HL-60 (cell line): ENCODE data around the gene ZNF850.

ENCODE experiments used
- DNase-seq, 2 experiments: peaks; one replicate each; pipeline ENCODE4 v3.0.0-alpha.2; 2010 to 2020; ENCODE audit warnings: low read depth in 1 of 2, low spot score in 1 of 2
- H3K27ac ChIP-seq: fragments of 250-450 bp; sonication (Bioruptor Pico); replicated peaks from 2 replicates; pipeline ENCODE4 v1.5.1; 2020; ENCODE audit warnings: mild to moderate bottlenecking, moderate library complexity
- H3K27me3 ChIP-seq: fragments of 250-450 bp; sonication (Bioruptor Pico); 2 replicates; pipeline ENCODE4 v1.5.1; 2021; ENCODE audit warnings: mild to moderate bottlenecking, moderate library complexity; ENCODE audit not compliant: insufficient read depth, poor library complexity, severe bottlenecking
- H3K4me3 ChIP-seq: replicated peaks from 2 replicates; pipeline ENCODE4 v1.5.1; 2011; ENCODE audit warnings: mild to moderate bottlenecking, control low read depth, low read length; ENCODE audit not compliant: insufficient read depth
- GABPA ChIP-seq: IDR thresholded peaks from 2 replicates; pipeline ENCODE4 v1.6.1; 2012; ENCODE audit warnings: low read depth
- POLR2AphosphoS5 ChIP-seq: IDR thresholded peaks from 2 replicates; pipeline ENCODE4 v1.6.1; 2012; ENCODE audit warnings: low read depth
- SPI1 ChIP-seq: IDR thresholded peaks from 2 replicates; pipeline ENCODE4 v1.6.1; 2012; ENCODE audit warnings: low read depth, mild to moderate bottlenecking, borderline replicate concordance
- TF ChIP-seq, protein P1 (sequence below): IDR thresholded peaks from one replicate; pipeline ENCODE4 v1.5.1; 2011; ENCODE audit warnings: low read length, control low read depth, inconsistent platforms; ENCODE audit not compliant: insufficient read depth
- TF ChIP-seq, protein P2 (sequence below): IDR thresholded peaks from 2 replicates; pipeline ENCODE4 v1.6.1; 2012; ENCODE audit warnings: low read depth; ENCODE audit not compliant: insufficient replicate concordance

Gene ZNF850

DNA sequence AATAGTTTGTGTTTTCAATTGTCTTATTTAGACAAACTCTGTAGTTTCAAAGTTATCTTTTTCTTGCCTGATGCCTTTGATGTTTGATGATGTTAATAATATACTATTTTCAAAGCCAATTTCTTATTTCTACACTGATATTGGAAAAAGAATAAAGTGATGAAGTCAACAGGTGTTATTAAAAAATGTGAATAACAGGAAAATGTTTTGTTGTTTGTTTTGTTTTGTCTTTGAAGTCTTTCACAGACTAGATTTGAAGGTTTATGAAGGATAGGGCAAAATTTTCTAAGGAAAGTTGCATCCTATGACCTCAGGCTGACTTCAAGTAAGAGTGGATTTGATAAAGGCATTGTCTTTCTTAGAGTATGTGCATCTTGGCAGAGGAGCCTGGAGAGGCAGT lies 34.4 kb upstream of the ZNF850 start:
- Histone ChIP-seq H3K4me3 (no peak overlapping the region), H3K27ac (no peak overlapping the region), H3K27me3 (no peaks in the 10 kb centered on the region)
- DNase-seq: no peak
- no peak for TF ChIP-seq POLR2AphosphoS5
- TF ChIP-seq, protein P1, sequence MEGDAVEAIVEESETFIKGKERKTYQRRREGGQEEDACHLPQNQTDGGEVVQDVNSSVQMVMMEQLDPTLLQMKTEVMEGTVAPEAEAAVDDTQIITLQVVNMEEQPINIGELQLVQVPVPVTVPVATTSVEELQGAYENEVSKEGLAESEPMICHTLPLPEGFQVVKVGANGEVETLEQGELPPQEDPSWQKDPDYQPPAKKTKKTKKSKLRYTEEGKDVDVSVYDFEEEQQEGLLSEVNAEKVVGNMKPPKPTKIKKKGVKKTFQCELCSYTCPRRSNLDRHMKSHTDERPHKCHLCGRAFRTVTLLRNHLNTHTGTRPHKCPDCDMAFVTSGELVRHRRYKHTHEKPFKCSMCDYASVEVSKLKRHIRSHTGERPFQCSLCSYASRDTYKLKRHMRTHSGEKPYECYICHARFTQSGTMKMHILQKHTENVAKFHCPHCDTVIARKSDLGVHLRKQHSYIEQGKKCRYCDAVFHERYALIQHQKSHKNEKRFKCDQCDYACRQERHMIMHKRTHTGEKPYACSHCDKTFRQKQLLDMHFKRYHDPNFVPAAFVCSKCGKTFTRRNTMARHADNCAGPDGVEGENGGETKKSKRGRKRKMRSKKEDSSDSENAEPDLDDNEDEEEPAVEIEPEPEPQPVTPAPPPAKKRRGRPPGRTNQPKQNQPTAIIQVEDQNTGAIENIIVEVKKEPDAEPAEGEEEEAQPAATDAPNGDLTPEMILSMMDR: no peak
- no peak for TF ChIP-seq GABPA
- no peak for TF ChIP-seq SPI1
- TF ChIP-seq, protein P2, sequence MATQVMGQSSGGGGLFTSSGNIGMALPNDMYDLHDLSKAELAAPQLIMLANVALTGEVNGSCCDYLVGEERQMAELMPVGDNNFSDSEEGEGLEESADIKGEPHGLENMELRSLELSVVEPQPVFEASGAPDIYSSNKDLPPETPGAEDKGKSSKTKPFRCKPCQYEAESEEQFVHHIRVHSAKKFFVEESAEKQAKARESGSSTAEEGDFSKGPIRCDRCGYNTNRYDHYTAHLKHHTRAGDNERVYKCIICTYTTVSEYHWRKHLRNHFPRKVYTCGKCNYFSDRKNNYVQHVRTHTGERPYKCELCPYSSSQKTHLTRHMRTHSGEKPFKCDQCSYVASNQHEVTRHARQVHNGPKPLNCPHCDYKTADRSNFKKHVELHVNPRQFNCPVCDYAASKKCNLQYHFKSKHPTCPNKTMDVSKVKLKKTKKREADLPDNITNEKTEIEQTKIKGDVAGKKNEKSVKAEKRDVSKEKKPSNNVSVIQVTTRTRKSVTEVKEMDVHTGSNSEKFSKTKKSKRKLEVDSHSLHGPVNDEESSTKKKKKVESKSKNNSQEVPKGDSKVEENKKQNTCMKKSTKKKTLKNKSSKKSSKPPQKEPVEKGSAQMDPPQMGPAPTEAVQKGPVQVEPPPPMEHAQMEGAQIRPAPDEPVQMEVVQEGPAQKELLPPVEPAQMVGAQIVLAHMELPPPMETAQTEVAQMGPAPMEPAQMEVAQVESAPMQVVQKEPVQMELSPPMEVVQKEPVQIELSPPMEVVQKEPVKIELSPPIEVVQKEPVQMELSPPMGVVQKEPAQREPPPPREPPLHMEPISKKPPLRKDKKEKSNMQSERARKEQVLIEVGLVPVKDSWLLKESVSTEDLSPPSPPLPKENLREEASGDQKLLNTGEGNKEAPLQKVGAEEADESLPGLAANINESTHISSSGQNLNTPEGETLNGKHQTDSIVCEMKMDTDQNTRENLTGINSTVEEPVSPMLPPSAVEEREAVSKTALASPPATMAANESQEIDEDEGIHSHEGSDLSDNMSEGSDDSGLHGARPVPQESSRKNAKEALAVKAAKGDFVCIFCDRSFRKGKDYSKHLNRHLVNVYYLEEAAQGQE: no peak

DNA sequence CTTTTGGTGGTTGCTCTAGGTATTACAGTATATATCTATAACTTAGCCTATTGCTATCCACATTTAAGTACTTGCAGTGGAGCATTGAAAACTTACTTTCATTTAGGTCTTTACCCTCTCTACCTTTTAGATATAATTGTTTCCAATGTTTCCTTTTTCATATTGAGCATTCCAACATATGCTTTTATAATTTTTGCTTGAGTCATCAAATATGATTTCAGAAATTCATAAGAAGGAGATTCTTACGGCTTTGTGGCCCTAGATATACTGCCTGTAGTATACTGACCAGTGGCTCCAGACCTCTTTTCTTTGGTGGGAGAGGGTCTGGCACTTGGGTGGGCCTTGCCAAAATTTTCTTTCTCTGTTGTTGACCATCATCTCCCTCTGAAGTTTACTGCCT lies 32.8 kb upstream of the ZNF850 start:
- TF ChIP-seq SPI1 (no peak), POLR2AphosphoS5 (no peak), GABPA (no peak)
- TF ChIP-seq, protein P1: no peak
- TF ChIP-seq, protein P2: no peak
- no peaks in the 10 kb centered on the region for H3K27me3 ChIP-seq
- H3K27ac ChIP-seq: no peak overlapping the region
- DNase-seq: no peak
- H3K4me3 ChIP-seq: no peak overlapping the region

DNA sequence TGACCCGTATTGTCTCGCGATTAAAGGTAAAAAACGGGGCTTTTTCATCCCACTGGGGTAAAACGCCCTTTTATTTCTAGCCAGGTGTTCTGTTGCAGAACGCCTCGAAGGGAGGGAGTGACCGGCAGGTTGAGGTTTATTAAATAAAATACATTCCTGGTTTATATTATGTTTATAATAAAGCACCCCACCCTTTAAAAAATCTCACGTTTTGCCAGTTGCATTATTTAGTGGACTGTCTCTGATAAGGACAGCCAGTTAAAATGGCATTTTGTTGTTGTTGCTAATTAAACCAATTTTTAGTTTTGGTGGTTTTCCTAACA lies 25.1 kb upstream of the ZNF850 start:
- TF ChIP-seq GABPA: no peak
- no peak for TF ChIP-seq SPI1
- TF ChIP-seq, protein P1: no peak
- TF ChIP-seq, protein P2: peak; percentile 9
- Histone ChIP-seq H3K27ac (peak overlapping the region; percentile 81), H3K4me3 (peak overlapping the region; percentile 88), H3K27me3 (no peaks in the 10 kb centered on the region)
- no peak for DNase-seq
